ENCODE data around the gene SLC12A1.

SLC12A1 gene

GRCh38 chr15:48239334-48239733 is 33.2 kb downstream of the SLC12A1 start:
- no peak overlapping the region for H3K4me3 ChIP-seq (ENCODE audit: low read depth in 1 of 2, low read length in 1 of 2)
- H3K27ac ChIP-seq: no peak overlapping the region
- peaks cover 8% of the 10 kb centered on the region for H3K27me3 ChIP-seq
- H3K9me3 ChIP-seq: no peaks in the 10 kb centered on the region
- H3K4me1 ChIP-seq (ENCODE audit: control insufficient read depth in 1 of 2, insufficient read depth in 1 of 2, low read depth in 1 of 2, low read length in 1 of 2): no peaks in the 10 kb centered on the region
- TF ChIP-seq CTCF (IDR thresholded peaks at IDR 0.05): no peak
- no peaks in the 10 kb centered on the region for H3K36me3 ChIP-seq

GRCh38 chr15:48242015-48242414 is 35.9 kb downstream of the SLC12A1 start:
- Histone ChIP-seq H3K27ac (no peak overlapping the region), H3K4me3 (ENCODE audit: low read depth in 1 of 2, low read length in 1 of 2) (no peak overlapping the region), H3K36me3 (no peaks in the 10 kb centered on the region), H3K9me3 (no peaks in the 10 kb centered on the region), H3K27me3 (peaks cover 8% of the 10 kb centered on the region), H3K4me1 (ENCODE audit: control insufficient read depth in 1 of 2, insufficient read depth in 1 of 2, low read depth in 1 of 2, low read length in 1 of 2) (no peaks in the 10 kb centered on the region)
- TF ChIP-seq CTCF (IDR thresholded peaks at IDR 0.05): no peak

GRCh38 chr15:48242535-48242934 is 36.4 kb downstream of the SLC12A1 start:
- Histone ChIP-seq H3K27me3 (peaks cover 8% of the 10 kb centered on the region), H3K27ac (no peak overlapping the region)

GRCh38 chr15:48244921-48245320 is 38.8 kb downstream of the SLC12A1 start:
- Histone ChIP-seq H3K27ac (no peak overlapping the region), H3K4me3 (ENCODE audit: low read depth in 1 of 2, low read length in 1 of 2) (no peak overlapping the region), H3K4me1 (ENCODE audit: control insufficient read depth in 1 of 2, insufficient read depth in 1 of 2, low read depth in 1 of 2, low read length in 1 of 2) (no peaks in the 10 kb centered on the region), H3K36me3 (no peaks in the 10 kb centered on the region), H3K27me3 (peaks cover 10% of the 10 kb centered on the region), H3K9me3 (no peaks in the 10 kb centered on the region)
- TF ChIP-seq CTCF (IDR thresholded peaks at IDR 0.05): no peak

More at GRCh38 chr15:48242535-48242934, 36.4 kb downstream of the SLC12A1 start:
- Histone ChIP-seq H3K4me3 (ENCODE audit: low read depth in 1 of 2, low read length in 1 of 2) (no peak overlapping the region), H3K36me3 (no peaks in the 10 kb centered on the region), H3K9me3 (no peaks in the 10 kb centered on the region), H3K4me1 (ENCODE audit: control insufficient read depth in 1 of 2, insufficient read depth in 1 of 2, low read depth in 1 of 2, low read length in 1 of 2) (no peaks in the 10 kb centered on the region)
- TF ChIP-seq CTCF (IDR thresholded peaks at IDR 0.05): no peak

- H3K27ac ChIP-seq: no peak overlapping the region
- no peak for TF ChIP-seq CTCF (IDR thresholded peaks at IDR 0.05)
- peaks cover 11% of the 10 kb centered on the region for H3K27me3 ChIP-seq
- H3K36me3 ChIP-seq: no peaks in the 10 kb centered on the region
- no peak overlapping the region for H3K4me3 ChIP-seq (ENCODE audit: low read depth in 1 of 2, low read length in 1 of 2)
- H3K4me1 ChIP-seq (ENCODE audit: control insufficient read depth in 1 of 2, insufficient read depth in 1 of 2, low read depth in 1 of 2, low read length in 1 of 2): no peaks in the 10 kb centered on the region
- no peaks in the 10 kb centered on the region for H3K9me3 ChIP-seq
Measured at GRCh38 chr15:48248414-48248813, 42.3 kb downstream of the SLC12A1 start.

GRCh38 chr15:48250640-48251076 is 44.6 kb downstream of the SLC12A1 start:
- peaks cover 15% of the 10 kb centered on the region for H3K27me3 ChIP-seq

More at GRCh38 chr15:48250640-48251076, 44.6 kb downstream of the SLC12A1 start:
- H3K4me1 ChIP-seq (ENCODE audit: control insufficient read depth in 1 of 2, insufficient read depth in 1 of 2, low read depth in 1 of 2, low read length in 1 of 2): no peaks in the 10 kb centered on the region
- no peak for TF ChIP-seq CTCF (IDR thresholded peaks at IDR 0.05)
- no peak overlapping the region for H3K4me3 ChIP-seq (ENCODE audit: low read depth in 1 of 2, low read length in 1 of 2)
- H3K36me3 ChIP-seq: no peaks in the 10 kb centered on the region
- H3K9me3 ChIP-seq: no peaks in the 10 kb centered on the region
- no peak overlapping the region for H3K27ac ChIP-seq
